Measurements from ENCODE around the gene CDC37.

- TF ChIP-seq POLR2A (IDR thresholded peaks at IDR 0.05) (no peak), CTCF (IDR thresholded peaks at IDR 0.05) (no peak), POLR2AphosphoS5 (IDR thresholded peaks at IDR 0.05) (no peak), EP300 (IDR thresholded peaks at IDR 0.05) (no peak)
Observed at GRCh38 chr19:10431254-10431942, 28.1 kb upstream of the CDC37 start.

All from sigmoid colon (tissue), 4 donors.